HL-60 (cell line): Measurements from ENCODE around the gene NOD2.

Source experiments
- CTCF ChIP-seq: IDR thresholded peaks from one replicate; pipeline ENCODE4 v1.5.1; 2011; ENCODE audit warnings: low read length, control low read depth, inconsistent platforms; ENCODE audit not compliant: insufficient read depth
- REST ChIP-seq: IDR thresholded peaks from 2 replicates; pipeline ENCODE4 v1.6.1; 2012; ENCODE audit warnings: low read depth; ENCODE audit not compliant: insufficient replicate concordance

- no peak for TF ChIP-seq CTCF
- no peak for TF ChIP-seq REST
Measured at GRCh38 chr16:50721549-50722404, 28.4 kb downstream of the NOD2 start.
